K562 (cell line): ENCODE measurements around the gene ASB17. TPM values are rescaled to one million over a fixed set of nuclear protein-coding genes. Genes with fewer than 3 reads are reported as not detected.
A peak's percentile ranks its signal among the peaks of the same experiment; 100 is the strongest.

Experiments used
- ATAC-seq: fragments of 200-7000 bp; cut with Tn5 transposase; 3 replicates; pipeline ENCODE4 v1.9.1; 2020; ENCODE audit warnings: moderate library complexity
- BruUV-seq: library from RNA; stranded (reverse); fragments of 400-500 nt; replicated peaks from 2 replicates; lab custom pipeline; 2021; lab: Mats Ljungman, UMichigan
- CTCF ChIA-PET: fragments of 300-600 bp; formaldehyde crosslinking; extraction: SDS; loops from one replicate; lab custom pipeline; 2021; ENCODE audit warnings: low intra/inter-chr PET ratio; lab: Yijun Ruan, JAX
- POLR2A ChIA-PET: fragments of 300-600, 350-650 bp; sonication (Branson Sonifier 250); formaldehyde crosslinking; extraction: SDS; loops from one replicate; lab custom pipeline; 2021; ENCODE audit warnings: antibody characterized with exemption, inconsistent platforms; lab: Yijun Ruan, JAX
- DNase-seq, 4 experiments: peaks; one replicate each; pipeline versions ENCODE4 v3.0.0 to v3.0.0-alpha.2; 2011 to 2018; ENCODE audit warnings: low spot score in 3 of 4, mixed read lengths in 3 of 4; ENCODE audit errors: extremely low read depth in 1 of 4
- FAIRE-seq: peaks from 2 replicates; lab custom pipeline; 2011; peaks lifted over from hg19 to GRCh38; lab: Jason Lieb, UNC
- H2AFZ ChIP-seq: 2 replicates; pipeline ENCODE4 v1.6.0; 2011; ENCODE audit warnings: low read depth, low read length, control low read depth, inconsistent platforms
- H3K27ac ChIP-seq: fragments of 200-600 bp; 3 replicates; pipeline ENCODE4 v1.8.0; 2011; ENCODE audit warnings: low read depth, mild to moderate bottlenecking, control low read depth, inconsistent platforms, low read length, moderate library complexity, mixed read lengths; ENCODE audit errors: extremely low read depth
- H3K27me3 ChIP-seq, 2 experiments: fragments of 300-600 bp in 1 of 2; 2 replicates in 1 of 2; 3 replicates in 1 of 2; pipeline versions ENCODE4 v1.6.0 to v1.8.0; 2011; ENCODE audit warnings: inconsistent platforms in 2 of 2, low read length in 2 of 2, mild to moderate bottlenecking in 1 of 2, mixed read lengths in 1 of 2, moderate library complexity in 1 of 2; ENCODE audit not compliant: control insufficient read depth in 2 of 2, insufficient read depth in 2 of 2
- H3K36me3 ChIP-seq: fragments of 300-600 bp; 3 replicates; pipeline ENCODE4 v1.8.0; 2011; ENCODE audit warnings: mild to moderate bottlenecking, low read length, inconsistent platforms; ENCODE audit not compliant: control insufficient read depth, insufficient read depth
- H3K4me1 ChIP-seq, 2 experiments: fragments of 200-600 bp in 1 of 2; replicated peaks in 1 of 2; 2 replicates in 1 of 2; 3 replicates in 1 of 2; pipeline versions ENCODE4 v1.5.1 to v1.8.0; 2011; ENCODE audit warnings: inconsistent platforms in 2 of 2, low read length in 2 of 2, mild to moderate bottlenecking in 1 of 2, mixed read lengths in 1 of 2, moderate library complexity in 1 of 2; ENCODE audit not compliant: control insufficient read depth in 2 of 2, insufficient read depth in 2 of 2
- H3K4me2 ChIP-seq: 2 replicates; pipeline ENCODE4 v1.6.1; 2011; ENCODE audit warnings: low read length, control low read depth, inconsistent platforms, mixed read lengths; ENCODE audit not compliant: insufficient read depth
- H3K4me3 ChIP-seq: fragments of 200-600 bp; sonication (generic), shearing (Covaris generic); 2 replicates; pipeline ENCODE4 v1.5.1; 2016; ENCODE audit warnings: control low read depth, inconsistent platforms
- H3K79me2 ChIP-seq: fragments of 200-600 bp; 3 replicates; pipeline ENCODE4 v1.8.0; 2011; ENCODE audit warnings: low read length, inconsistent platforms; ENCODE audit not compliant: control insufficient read depth, insufficient read depth
- H3K9ac ChIP-seq, 2 experiments: 2 replicates each; pipeline versions ENCODE4 v1.6.0 to v1.6.1; 2011; ENCODE audit warnings: low read depth in 2 of 2, low read length in 2 of 2, control low read depth in 1 of 2, inconsistent platforms in 1 of 2, mild to moderate bottlenecking in 1 of 2, mixed read lengths in 1 of 2; ENCODE audit not compliant: insufficient read depth in 1 of 2
- H3K9me1 ChIP-seq: one replicate; pipeline ENCODE4 v1.6.0; 2011; ENCODE audit warnings: inconsistent platforms, mild to moderate bottlenecking, low read length, moderate library complexity; ENCODE audit not compliant: control insufficient read depth, insufficient read depth
- H3K9me3 ChIP-seq: replicated peaks from 2 replicates; pipeline ENCODE4 v1.5.1; 2011; ENCODE audit warnings: low read depth, low read length, inconsistent platforms; ENCODE audit not compliant: control insufficient read depth, insufficient read depth
- H4K20me1 ChIP-seq: replicated peaks from 2 replicates; pipeline ENCODE4 v1.6.1; 2011; ENCODE audit warnings: low read length, inconsistent platforms, mixed read lengths; ENCODE audit not compliant: control insufficient read depth, insufficient read depth
- CTCF ChIP-seq, 3 experiments: IDR thresholded peaks in 2 of 3; conservative IDR thresholded peaks in 1 of 3; 2 replicates each; pipeline ENCODE4 v1.5.1; 2011 to 2012; ENCODE audit warnings: low read length in 3 of 3, mild to moderate bottlenecking in 3 of 3, control low read depth in 2 of 3, improper control_type of control experiment in 1 of 3, inconsistent platforms in 1 of 3, low read depth in 1 of 3, mixed read lengths in 1 of 3, moderate library complexity in 1 of 3; ENCODE audit not compliant: insufficient read depth in 2 of 3
- KLF16 ChIP-seq: IDR thresholded peaks from 2 replicates; pipeline ENCODE4 v1.6.1; 2016; ENCODE audit warnings: antibody characterized with exemption
- MCM5 ChIP-seq: fragments of 450-650 bp; IDR thresholded peaks from 2 replicates; pipeline ENCODE4 v1.6.1; 2016; ENCODE audit warnings: low read depth
- MEF2A ChIP-seq: IDR thresholded peaks from 2 replicates; pipeline ENCODE4 v1.6.1; 2011; ENCODE audit warnings: low read depth, mild to moderate bottlenecking, low read length, moderate library complexity; ENCODE audit not compliant: control insufficient read depth
- RAD21 ChIP-seq, 2 experiments: fragments of 250-450 bp in 1 of 2; fragments of 450-650 bp in 1 of 2; sonication (Bioruptor Pico) in 1 of 2; formaldehyde crosslinking in 1 of 2; IDR thresholded peaks in 1 of 2; conservative IDR thresholded peaks in 1 of 2; 2 replicates each; pipeline versions ENCODE4 v1.4.0 to v1.8.0; 2020 to 2022; ENCODE audit warnings: mild to moderate bottlenecking in 2 of 2, moderate library complexity in 1 of 2
- WGBS: fragments of 100-300 bp; shearing (Covaris generic); methylation state at CpG from one replicate; pipeline ENCODE4 v1.1.6; 2016; ENCODE audit warnings: low coverage, mixed read lengths; ENCODE audit not compliant: insufficient coverage; ENCODE audit errors: missing lambda C conversion rate; 5-methylcytosine and 5-hydroxymethylcytosine counted together
- in situ Hi-C: fragments of 300-500 bp; cut with MboI; formaldehyde crosslinking; loops from 4 replicates; pipeline ENCODE4 v1.15.0; 2018; ENCODE audit warnings: inconsistent platforms, mixed read lengths
- intact Hi-C: fragments of 100-400 bp; cut with micrococcal nuclease; formaldehyde crosslinking; loops from 2 replicates; pipeline ENCODE4 v1.14.2; 2022
- polyA plus RNA-seq, 8 experiments: library from polyadenylated mRNA; depleted of rRNA in 4 of 8; stranded (reverse) in 5 of 8; unstranded in 3 of 8; fragments of >200 nt; fragmentation: Nextera tagmentation in 2 of 8; fragmentation: Illumina TruSeq in 1 of 8; extraction: Ambion mirVana in 2 of 8; extraction: Trizol in 1 of 8; gene quantifications; 2 replicates each; pipeline versions ENCODE4 v1.2.1 to v1.2.3, GENCODE V29; 2011 to 2014; ENCODE audit warnings: inconsistent platforms in 1 of 8, missing spikeins in 1 of 8
- total RNA-seq, 7 experiments: library from RNA; depleted of rRNA in 6 of 7; stranded (reverse); fragments of >200 nt in 6 of 7; fragmentation: Illumina TruSeq in 2 of 7; extraction: Trizol in 2 of 7; gene quantifications; 2 replicates each; pipeline versions ENCODE4 v1.2.1 to v1.2.3, GENCODE V29; 2011 to 2021; ENCODE audit warnings: low replicate concordance in 1 of 7
- TF ChIP-seq, protein P1 (sequence below), 2 experiments: fragments of 450-650 bp; formaldehyde crosslinking in 1 of 2; IDR thresholded peaks; 2 replicates each; pipeline versions ENCODE4 v1.4.0 to v1.6.1; 2014 to 2020; ENCODE audit warnings: mild to moderate bottlenecking in 2 of 2, borderline replicate concordance in 1 of 2, low read depth in 1 of 2

Gene ASB17
- total and polyA plus RNA-seq, 9 of the 15 experiments (the other 6 are each of a cell fraction or from before 2014, with no cell fraction given) = not detected

- no peaks in the 10 kb centered on the region for H4K20me1 ChIP-seq
- no peak overlapping the region for H3K9ac ChIP-seq
- CTCF ChIA-PET = interaction anchor here (0.7 kb wide), 1 partner anchor 1235 kb away, joined by 3 read pairs; no protein-coding TSS in a partner anchor
- no peaks in the 10 kb centered on the region for H3K9me1 ChIP-seq
- no peaks in the 10 kb centered on the region for H3K27me3 ChIP-seq
- H3K9me3 ChIP-seq = no peaks in the 10 kb centered on the region
- H3K4me2 ChIP-seq = no peak overlapping the region
- no peak overlapping the region for H3K27ac ChIP-seq
- in situ Hi-C loops (no loop called here), intact Hi-C loops (loop anchor here (5.0 kb wide), 2 partner anchors 49 to 244 kb away; no protein-coding TSS in a partner anchor)
- DNase-seq = peak in 1 of 4 experiments; percentile 30
- 0% methylated on average over 2 of the region's 2 CpGs for whole genome bisulfite sequencing
- H3K79me2 ChIP-seq = no peaks in the 10 kb centered on the region
- TF ChIP-seq RAD21 (CRISPR knock-in tag; conservative IDR thresholded peaks at IDR 0.05 in 1 of 2, IDR thresholded peaks at IDR 0.05 in 1 of 2) = peak; percentile 40 to 62
- no peak for TF ChIP-seq MEF2A
- TF ChIP-seq, protein P1, sequence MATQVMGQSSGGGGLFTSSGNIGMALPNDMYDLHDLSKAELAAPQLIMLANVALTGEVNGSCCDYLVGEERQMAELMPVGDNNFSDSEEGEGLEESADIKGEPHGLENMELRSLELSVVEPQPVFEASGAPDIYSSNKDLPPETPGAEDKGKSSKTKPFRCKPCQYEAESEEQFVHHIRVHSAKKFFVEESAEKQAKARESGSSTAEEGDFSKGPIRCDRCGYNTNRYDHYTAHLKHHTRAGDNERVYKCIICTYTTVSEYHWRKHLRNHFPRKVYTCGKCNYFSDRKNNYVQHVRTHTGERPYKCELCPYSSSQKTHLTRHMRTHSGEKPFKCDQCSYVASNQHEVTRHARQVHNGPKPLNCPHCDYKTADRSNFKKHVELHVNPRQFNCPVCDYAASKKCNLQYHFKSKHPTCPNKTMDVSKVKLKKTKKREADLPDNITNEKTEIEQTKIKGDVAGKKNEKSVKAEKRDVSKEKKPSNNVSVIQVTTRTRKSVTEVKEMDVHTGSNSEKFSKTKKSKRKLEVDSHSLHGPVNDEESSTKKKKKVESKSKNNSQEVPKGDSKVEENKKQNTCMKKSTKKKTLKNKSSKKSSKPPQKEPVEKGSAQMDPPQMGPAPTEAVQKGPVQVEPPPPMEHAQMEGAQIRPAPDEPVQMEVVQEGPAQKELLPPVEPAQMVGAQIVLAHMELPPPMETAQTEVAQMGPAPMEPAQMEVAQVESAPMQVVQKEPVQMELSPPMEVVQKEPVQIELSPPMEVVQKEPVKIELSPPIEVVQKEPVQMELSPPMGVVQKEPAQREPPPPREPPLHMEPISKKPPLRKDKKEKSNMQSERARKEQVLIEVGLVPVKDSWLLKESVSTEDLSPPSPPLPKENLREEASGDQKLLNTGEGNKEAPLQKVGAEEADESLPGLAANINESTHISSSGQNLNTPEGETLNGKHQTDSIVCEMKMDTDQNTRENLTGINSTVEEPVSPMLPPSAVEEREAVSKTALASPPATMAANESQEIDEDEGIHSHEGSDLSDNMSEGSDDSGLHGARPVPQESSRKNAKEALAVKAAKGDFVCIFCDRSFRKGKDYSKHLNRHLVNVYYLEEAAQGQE (IDR thresholded peaks at IDR 0.05; ENCODE audit: borderline replicate concordance) = peak; percentile 22; the same call in 1 of the 2 replicates
- TF ChIP-seq, protein P1 (CRISPR knock-in tag; IDR thresholded peaks at IDR 0.05; ENCODE audit: low read depth) = no peak
- TF ChIP-seq KLF16 = no peak
- peak; percentile 42 to 55 (median 45); a peak in 5 of 6 replicates for TF ChIP-seq CTCF (IDR thresholded peaks at IDR 0.05 in 2 of 3, conservative IDR thresholded peaks at IDR 0.05 in 1 of 3; ENCODE audit: insufficient read depth in 2 of 3, low read depth in 1 of 3, low read length in 3 of 3)
- no peak for TF ChIP-seq MCM5
- TF ChIP-seq, all 486 proteins: peak for 3
- no peaks in the 10 kb centered on the region for H3K36me3 ChIP-seq
- no peak overlapping the region for H3K4me3 ChIP-seq
- H3K4me1 ChIP-seq = no peaks in the 10 kb centered on the region
- POLR2A ChIA-PET = interaction anchor here (0.6 to 0.8 kb wide), 2 partner anchors 8 to 680 kb away, joined by 3 read pairs; no protein-coding TSS in a partner anchor
- ATAC-seq (peak; percentile 85), FAIRE-seq (peak; percentile 63)
- H2AFZ ChIP-seq = no peak overlapping the region
- no TSS peak for BruUV-seq
Observed at GRCh38 chr1:75908717-75909152, 23.5 kb downstream of the ASB17 start.
